Astrocyte (in vitro differentiated cells and primary cell): ENCODE results near the gene ATXN2. TPM values are rescaled to one million over a fixed set of nuclear protein-coding genes. Genes with fewer than 3 reads are reported as not detected.
"Not testable (repeated sequence)": the region's sequence is repeated elsewhere in the genome, so short reads cannot be mapped to it uniquely, and the experiment has no call there.

ENCODE experiments used
- DNase-seq: peaks from one replicate; pipeline ENCODE4 v3.0.0-alpha.2; 2010; ENCODE audit warnings: low read depth
- FAIRE-seq: peaks from 2 replicates; lab custom pipeline; 2011; peaks lifted over from hg19 to GRCh38; lab: Jason Lieb, UNC
- H2AFZ ChIP-seq: 2 replicates; pipeline ENCODE4 v1.6.0; 2012; ENCODE audit warnings: low read depth, low read length, inconsistent platforms
- H3K27ac ChIP-seq: 2 replicates; pipeline ENCODE4 v1.5.1; 2011; ENCODE audit warnings: low read depth, low read length, inconsistent platforms
- H3K27me3 ChIP-seq: 2 replicates; pipeline ENCODE4 v1.6.0; 2011; ENCODE audit warnings: low read length, inconsistent platforms; ENCODE audit not compliant: insufficient read depth
- H3K36me3 ChIP-seq: 2 replicates; pipeline ENCODE4 v1.5.1; 2011; ENCODE audit warnings: low read length, inconsistent platforms; ENCODE audit not compliant: insufficient read depth
- H3K4me1 ChIP-seq: 2 replicates; pipeline ENCODE4 v1.5.1; 2011; ENCODE audit warnings: low read length, inconsistent platforms; ENCODE audit not compliant: insufficient read depth
- H3K4me2 ChIP-seq: 2 replicates; pipeline ENCODE4 v1.6.0; 2012; ENCODE audit warnings: low read length, inconsistent platforms
- H3K4me3 ChIP-seq: 2 replicates; pipeline ENCODE4 v1.5.1; 2011; ENCODE audit warnings: low read depth, mild to moderate bottlenecking, low read length, inconsistent platforms; ENCODE audit not compliant: insufficient read depth
- H3K79me2 ChIP-seq: 2 replicates; pipeline ENCODE4 v1.6.0; 2012; ENCODE audit warnings: mild to moderate bottlenecking, low read length, inconsistent platforms; ENCODE audit not compliant: insufficient read depth
- H3K9ac ChIP-seq: 2 replicates; pipeline ENCODE4 v1.6.0; 2012; ENCODE audit warnings: mild to moderate bottlenecking, low read length, inconsistent platforms
- H3K9me3 ChIP-seq: 2 replicates; pipeline ENCODE4 v1.5.1; 2012; ENCODE audit warnings: low read depth, mild to moderate bottlenecking, low read length, inconsistent platforms; ENCODE audit not compliant: insufficient read depth
- H4K20me1 ChIP-seq: 2 replicates; pipeline ENCODE4 v1.6.0; 2012; ENCODE audit warnings: low read length, inconsistent platforms; ENCODE audit not compliant: insufficient read depth
- H3K27ac Mint-ChIP-seq: one replicate; pipeline ENCODE4 v1.8.0; 2021; ENCODE audit warnings: mild to moderate bottlenecking, mixed read lengths; ENCODE audit not compliant: unreplicated experiment
- H3K27me3 Mint-ChIP-seq: one replicate; pipeline ENCODE4 v1.8.0; 2021; ENCODE audit warnings: low read depth, mixed read lengths; ENCODE audit not compliant: unreplicated experiment
- H3K36me3 Mint-ChIP-seq: one replicate; pipeline ENCODE4 v1.8.0; 2021; ENCODE audit warnings: low read depth, mixed read lengths; ENCODE audit not compliant: unreplicated experiment
- H3K4me1 Mint-ChIP-seq: one replicate; pipeline ENCODE4 v1.8.0; 2021; ENCODE audit warnings: low read depth, mixed read lengths; ENCODE audit not compliant: unreplicated experiment
- H3K4me3 Mint-ChIP-seq: one replicate; pipeline ENCODE4 v1.8.0; 2021; ENCODE audit warnings: mild to moderate bottlenecking, moderate library complexity, mixed read lengths; ENCODE audit not compliant: unreplicated experiment
- H3K9me3 Mint-ChIP-seq: one replicate; pipeline ENCODE4 v1.8.0; 2021; ENCODE audit warnings: mild to moderate bottlenecking, mixed read lengths; ENCODE audit not compliant: unreplicated experiment
- EZH2 ChIP-seq: IDR thresholded peaks from 2 replicates; pipeline ENCODE4 v1.6.1; 2012; ENCODE audit warnings: mild to moderate bottlenecking, low read length, inconsistent platforms; ENCODE audit not compliant: insufficient read depth
- total RNA-seq: library from RNA; stranded (reverse); gene quantifications from 2 replicates; pipeline ENCODE4 v1.2.1, GENCODE V29; 2021
- TF ChIP-seq, protein P1 (sequence below): IDR thresholded peaks from 2 replicates; pipeline ENCODE4 v1.5.1; 2011; ENCODE audit warnings: low read depth, mild to moderate bottlenecking, inconsistent platforms, low read length, moderate library complexity; ENCODE audit not compliant: insufficient read depth

The ATXN2 gene
- total RNA-seq, 1 donor from 2014 or later = 58.0 TPM

DNA sequence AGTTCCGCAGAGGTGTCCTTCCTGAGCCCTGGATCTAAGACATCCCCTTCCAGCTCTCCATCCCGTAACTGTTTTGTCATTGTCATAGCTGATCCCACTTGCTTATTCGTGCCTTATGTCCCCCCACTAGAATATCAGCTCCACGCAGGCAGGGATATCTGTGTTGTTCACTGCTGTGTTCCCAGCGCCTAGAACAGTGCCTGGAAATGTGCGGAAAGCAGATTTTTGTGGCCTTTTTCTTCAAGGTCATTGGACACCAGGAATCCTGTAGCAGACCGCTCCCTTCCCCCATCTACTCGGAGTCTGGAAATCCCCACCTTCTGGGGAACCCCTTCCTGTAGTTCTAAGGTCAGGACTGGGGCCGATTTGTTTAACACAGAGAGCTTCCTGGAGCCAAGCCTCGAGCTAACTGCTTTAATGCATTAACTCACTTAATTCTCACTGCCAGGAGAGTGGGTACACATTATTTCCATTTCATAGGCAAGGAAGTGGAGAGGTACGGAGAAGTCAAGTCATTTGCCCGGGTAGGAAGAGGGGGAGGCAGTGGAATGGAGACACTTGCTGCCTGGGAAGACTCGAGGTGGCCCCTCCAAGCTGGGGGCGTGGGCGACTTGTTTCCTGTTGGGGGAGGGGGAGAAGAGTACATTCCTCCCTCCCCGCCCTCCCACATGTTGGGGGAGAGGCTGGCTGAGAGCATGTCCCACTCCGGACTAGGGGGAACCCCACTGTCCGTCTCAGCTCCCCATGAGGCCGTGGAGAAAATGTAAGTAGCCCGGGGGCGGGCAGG, 194.6 kb downstream of the ATXN2 start:
- H4K20me1 ChIP-seq = peaks cover 18% of the 10 kb centered on the region
- H3K9ac ChIP-seq = no peak overlapping the region
- Mint-ChIP-seq H3K36me3 (peaks cover 1% of the 10 kb centered on the region), H3K27ac (peak overlapping the region; percentile 86), H3K27me3 (peaks cover 2% of the 10 kb centered on the region), H3K4me3 (peak overlapping the region; percentile 85), H3K4me1 (peaks cover 18% of the 10 kb centered on the region), H3K9me3 (no peaks in the 10 kb centered on the region)
- no peak overlapping the region for H3K4me3 ChIP-seq
- no peak overlapping the region for H3K27ac ChIP-seq
- no peak for FAIRE-seq
- no peaks in the 10 kb centered on the region for H3K36me3 ChIP-seq
- peaks cover 37% of the 10 kb centered on the region for H3K79me2 ChIP-seq
- H3K4me1 ChIP-seq = peaks cover 37% of the 10 kb centered on the region
- DNase-seq = no peak
- H3K4me2 ChIP-seq = peak overlapping the region; percentile 78
- H3K9me3 ChIP-seq = no peaks in the 10 kb centered on the region
- no peak overlapping the region for H2AFZ ChIP-seq
- TF ChIP-seq, protein P1, sequence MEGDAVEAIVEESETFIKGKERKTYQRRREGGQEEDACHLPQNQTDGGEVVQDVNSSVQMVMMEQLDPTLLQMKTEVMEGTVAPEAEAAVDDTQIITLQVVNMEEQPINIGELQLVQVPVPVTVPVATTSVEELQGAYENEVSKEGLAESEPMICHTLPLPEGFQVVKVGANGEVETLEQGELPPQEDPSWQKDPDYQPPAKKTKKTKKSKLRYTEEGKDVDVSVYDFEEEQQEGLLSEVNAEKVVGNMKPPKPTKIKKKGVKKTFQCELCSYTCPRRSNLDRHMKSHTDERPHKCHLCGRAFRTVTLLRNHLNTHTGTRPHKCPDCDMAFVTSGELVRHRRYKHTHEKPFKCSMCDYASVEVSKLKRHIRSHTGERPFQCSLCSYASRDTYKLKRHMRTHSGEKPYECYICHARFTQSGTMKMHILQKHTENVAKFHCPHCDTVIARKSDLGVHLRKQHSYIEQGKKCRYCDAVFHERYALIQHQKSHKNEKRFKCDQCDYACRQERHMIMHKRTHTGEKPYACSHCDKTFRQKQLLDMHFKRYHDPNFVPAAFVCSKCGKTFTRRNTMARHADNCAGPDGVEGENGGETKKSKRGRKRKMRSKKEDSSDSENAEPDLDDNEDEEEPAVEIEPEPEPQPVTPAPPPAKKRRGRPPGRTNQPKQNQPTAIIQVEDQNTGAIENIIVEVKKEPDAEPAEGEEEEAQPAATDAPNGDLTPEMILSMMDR = no peak
- no peak for TF ChIP-seq EZH2
- no peaks in the 10 kb centered on the region for H3K27me3 ChIP-seq

DNA sequence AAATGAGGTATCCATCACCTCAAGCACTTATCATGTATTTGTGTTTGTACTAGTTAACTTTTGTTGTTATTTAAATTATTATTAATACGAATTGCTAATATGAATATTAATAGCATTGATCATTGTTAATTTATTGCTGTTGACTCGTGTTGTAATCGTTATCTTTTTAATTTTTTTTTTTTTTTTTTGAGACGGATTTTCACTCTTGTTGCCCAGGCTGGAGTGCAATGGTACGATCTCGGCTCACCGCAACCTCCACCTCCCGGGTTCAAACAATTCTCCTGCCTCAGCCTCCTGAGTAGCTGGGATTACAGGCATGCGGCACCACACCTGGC, 196.7 kb downstream of the ATXN2 start:
- not testable (repeated sequence) for H3K36me3 Mint-ChIP-seq, H3K4me3 ChIP-seq, H3K36me3 ChIP-seq, H3K9me3 Mint-ChIP-seq, H3K4me3 Mint-ChIP-seq, DNase-seq, H3K9ac ChIP-seq, H3K9me3 ChIP-seq, H3K27ac Mint-ChIP-seq, H3K27me3 Mint-ChIP-seq, H4K20me1 ChIP-seq, H3K27me3 ChIP-seq, H3K4me2 ChIP-seq, FAIRE-seq, H3K27ac ChIP-seq, H2AFZ ChIP-seq
- Histone ChIP-seq H3K79me2 (peaks cover 16% of the 10 kb centered on the region), H3K4me1 (peaks cover 24% of the 10 kb centered on the region)
- peaks cover 10% of the 10 kb centered on the region for H3K4me1 Mint-ChIP-seq

Other genes starting within 250 kb of the ATXN2 start
- gene PHETA1, start 230.2 kb downstream of the ATXN2 start, total RNA-seq = 14.3 and 14.9 TPM in 2 replicates
- gene SH2B3, start 193.4 kb downstream of the ATXN2 start, total RNA-seq = 23.6 and 26.1 TPM in 2 replicates
- 24.8 and 26.3 TPM in 2 replicates for gene BRAP, start 86.6 kb upstream of the ATXN2 start, total RNA-seq
- gene ACAD10, start 86.7 kb upstream of the ATXN2 start, total RNA-seq = 16.9 and 18.7 TPM in 2 replicates
- gene ALDH2, start 167.6 kb upstream of the ATXN2 start, total RNA-seq = 79.2 and 82.0 TPM in 2 replicates
- gene MAPKAPK5, start 242.9 kb upstream of the ATXN2 start, total RNA-seq = 39.4 and 42.6 TPM in 2 replicates